AG04449 (cell line): Measurements from ENCODE around the gene HAUS5.
A peak's percentile ranks its signal among the peaks of the same experiment; 100 is the strongest.

ENCODE experiments used
- CTCF ChIA-PET: fragments of 350-600 bp; formaldehyde crosslinking; extraction: SDS; loops from one replicate; lab custom pipeline; 2021; ENCODE audit warnings: antibody characterized with exemption; lab: Yijun Ruan, JAX
- POLR2A ChIA-PET: fragments of 400-600, 350-600 bp; formaldehyde crosslinking; extraction: SDS; loops from one replicate; lab custom pipeline; 2020; ENCODE audit warnings: antibody characterized with exemption, inconsistent platforms; lab: Yijun Ruan, JAX
- DNase-seq: peaks from one replicate; pipeline ENCODE4 v3.0.0-alpha.2; 2010; ENCODE audit warnings: low read depth, low spot score
- H3K4me3 ChIP-seq: 2 replicates; pipeline ENCODE4 v1.5.1; 2011; ENCODE audit warnings: low read depth, mild to moderate bottlenecking, control low read depth, low read length
- CTCF ChIP-seq: IDR thresholded peaks from one replicate; pipeline ENCODE4 v1.5.1; 2011; ENCODE audit warnings: mild to moderate bottlenecking, moderate library complexity, low read length, control low read depth, inconsistent platforms; ENCODE audit not compliant: insufficient read depth; ENCODE audit errors: missing control alignments

Gene HAUS5

GRCh38 chr19:35669974-35670373, 57.4 kb downstream of the HAUS5 start:
- TF ChIP-seq CTCF: no peak
- POLR2A ChIA-PET: no interaction called here
- no peak for DNase-seq
- no peak overlapping the region for H3K4me3 ChIP-seq
- CTCF ChIA-PET: interaction anchor here (1.1 to 1.4 kb wide), 2 partner anchors 9 to 24 kb away, joined by 3 to 4 read pairs; no protein-coding TSS in a partner anchor

- ChIA-PET POLR2A (no interaction called here), CTCF (interaction anchor here (0.8 to 1.4 kb wide), 2 partner anchors 10 to 16 kb away, joined by 3 to 4 read pairs; no protein-coding TSS in a partner anchor)
- H3K4me3 ChIP-seq: no peak overlapping the region
- TF ChIP-seq CTCF: no peak
- DNase-seq: no peak
These were observed 58.2 kb downstream of the HAUS5 start for GRCh38 chr19:35670686-35671085.

GRCh38 chr19:35671818-35672217, 59.3 kb downstream of the HAUS5 start:
- no peak for TF ChIP-seq CTCF
- CTCF ChIA-PET: interaction anchor here (0.8 kb wide), 1 partner anchor 25 kb away, joined by 4 read pairs; no protein-coding TSS in a partner anchor
- H3K4me3 ChIP-seq: no peak overlapping the region
- POLR2A ChIA-PET: no interaction called here
- no peak for DNase-seq

GRCh38 chr19:35673121-35673804, 60.7 kb downstream of the HAUS5 start:
- TF ChIP-seq CTCF: no peak
- no peak for DNase-seq
- POLR2A ChIA-PET: interaction anchor here (1.1 kb wide), 1 partner anchor 30 kb away, joined by 3 read pairs; no protein-coding TSS in a partner anchor
- CTCF ChIA-PET: interaction anchor here (1.1 to 1.4 kb wide), 4 partner anchors 8 to 21 kb away, joined by 3 to 5 read pairs (median 4); no protein-coding TSS in a partner anchor
- H3K4me3 ChIP-seq: peak overlapping the region; percentile 46
